Cardiac muscle cell (in vitro differentiated cells and primary cell): Measurements from ENCODE around the gene POU2AF1. TPM values are rescaled to one million over a fixed set of nuclear protein-coding genes. Genes with fewer than 3 reads are reported as not detected.

Experiments
- DNase-seq, 2 donors: peaks; one replicate each; pipeline versions ENCODE4 v3.0.0 to v3.0.0-alpha.2; 2010 to 2017; ENCODE audit warnings: low read depth in 1 of 2, low spot score in 1 of 2
- H3K27ac ChIP-seq: fragments of 200-600 bp; sonication (generic); 2 replicates; pipeline ENCODE4 v1.5.1; 2016
- H3K27me3 ChIP-seq: fragments of 200-600 bp; sonication (generic); 2 replicates; pipeline ENCODE4 v1.6.0; 2016; ENCODE audit warnings: control low read depth
- H3K36me3 ChIP-seq: fragments of 200-600 bp; sonication (generic); 2 replicates; pipeline ENCODE4 v1.5.1; 2016; ENCODE audit warnings: control low read depth
- H3K4me1 ChIP-seq: fragments of 200-600 bp; sonication (generic); 2 replicates; pipeline ENCODE4 v1.8.1; 2017; ENCODE audit warnings: low read depth, mild to moderate bottlenecking, mixed run types
- H3K4me3 ChIP-seq: fragments of 200-600 bp; sonication (generic); 2 replicates; pipeline ENCODE4 v1.5.1; 2016; ENCODE audit warnings: mild to moderate bottlenecking
- H3K9me3 ChIP-seq: fragments of 200-600 bp; sonication (generic); 2 replicates; pipeline ENCODE4 v1.5.1; 2017; ENCODE audit warnings: low read depth, mild to moderate bottlenecking, control low read depth
- polyA plus RNA-seq: library from polyadenylated mRNA; unstranded; fragments of >200 nt; fragmentation: Nextera tagmentation; extraction: Ambion mirVana; gene quantifications from 2 replicates; pipeline ENCODE4 v1.2.1, GENCODE V29; 2016
- total RNA-seq: library from RNA; depleted of rRNA; stranded (reverse); fragments of >200 nt; gene quantifications from 2 replicates; pipeline ENCODE4 v1.2.3, GENCODE V29; 2016
- TF ChIP-seq, protein P1 (sequence below): IDR thresholded peaks from 2 replicates; pipeline ENCODE4 v1.5.1; 2012; ENCODE audit warnings: low read depth, mild to moderate bottlenecking, low read length

Gene POU2AF1
- total and polyA plus RNA-seq, 2 experiments from 2014 or later, result not detected

DNA sequence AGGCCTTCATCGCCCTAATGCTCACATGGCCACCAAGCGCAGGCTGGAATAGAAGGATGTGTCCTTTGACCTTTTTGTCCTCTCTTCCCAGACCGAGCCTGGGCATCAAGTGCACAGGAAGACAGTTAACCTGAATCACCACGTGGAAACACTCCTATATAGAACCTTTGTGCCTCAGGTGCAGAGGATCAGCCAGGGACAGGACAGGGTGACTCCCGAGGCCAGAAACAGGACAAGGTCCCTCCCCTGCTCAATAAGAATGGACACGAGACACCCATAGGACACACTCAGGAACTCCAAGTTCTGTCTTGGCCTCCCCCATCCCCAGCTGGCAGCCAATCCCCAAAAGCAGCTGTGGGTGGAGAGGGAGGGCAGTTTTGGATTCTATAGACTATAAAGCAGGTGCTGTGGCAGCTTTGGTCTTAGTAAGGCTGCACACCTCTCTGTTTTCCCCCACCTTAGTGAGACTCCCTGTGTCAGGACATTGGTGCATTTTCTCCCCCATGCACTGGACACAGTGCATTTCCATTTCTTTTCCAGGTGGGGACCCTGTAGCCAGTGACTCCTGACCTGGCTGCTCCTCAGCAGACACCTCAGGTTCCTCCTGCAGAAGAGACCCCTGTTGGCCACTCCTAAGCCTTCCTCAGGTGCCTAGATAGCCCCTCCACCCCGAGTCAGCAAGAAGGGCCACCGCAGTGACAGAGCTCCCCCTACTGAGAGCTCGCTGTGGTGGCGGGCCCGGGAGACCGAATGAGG lies 43.6 kb upstream of the POU2AF1 start:
- H3K27me3 ChIP-seq, result no peaks in the 10 kb centered on the region
- H3K27ac ChIP-seq, result no peak overlapping the region
- H3K4me1 ChIP-seq, result peaks cover 6% of the 10 kb centered on the region
- no peaks in the 10 kb centered on the region for H3K9me3 ChIP-seq
- H3K36me3 ChIP-seq, result no peaks in the 10 kb centered on the region
- TF ChIP-seq, protein P1, sequence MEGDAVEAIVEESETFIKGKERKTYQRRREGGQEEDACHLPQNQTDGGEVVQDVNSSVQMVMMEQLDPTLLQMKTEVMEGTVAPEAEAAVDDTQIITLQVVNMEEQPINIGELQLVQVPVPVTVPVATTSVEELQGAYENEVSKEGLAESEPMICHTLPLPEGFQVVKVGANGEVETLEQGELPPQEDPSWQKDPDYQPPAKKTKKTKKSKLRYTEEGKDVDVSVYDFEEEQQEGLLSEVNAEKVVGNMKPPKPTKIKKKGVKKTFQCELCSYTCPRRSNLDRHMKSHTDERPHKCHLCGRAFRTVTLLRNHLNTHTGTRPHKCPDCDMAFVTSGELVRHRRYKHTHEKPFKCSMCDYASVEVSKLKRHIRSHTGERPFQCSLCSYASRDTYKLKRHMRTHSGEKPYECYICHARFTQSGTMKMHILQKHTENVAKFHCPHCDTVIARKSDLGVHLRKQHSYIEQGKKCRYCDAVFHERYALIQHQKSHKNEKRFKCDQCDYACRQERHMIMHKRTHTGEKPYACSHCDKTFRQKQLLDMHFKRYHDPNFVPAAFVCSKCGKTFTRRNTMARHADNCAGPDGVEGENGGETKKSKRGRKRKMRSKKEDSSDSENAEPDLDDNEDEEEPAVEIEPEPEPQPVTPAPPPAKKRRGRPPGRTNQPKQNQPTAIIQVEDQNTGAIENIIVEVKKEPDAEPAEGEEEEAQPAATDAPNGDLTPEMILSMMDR, result peak; percentile 89
- DNase-seq, result peak; percentile 54 to 75
- no peak overlapping the region for H3K4me3 ChIP-seq

DNA sequence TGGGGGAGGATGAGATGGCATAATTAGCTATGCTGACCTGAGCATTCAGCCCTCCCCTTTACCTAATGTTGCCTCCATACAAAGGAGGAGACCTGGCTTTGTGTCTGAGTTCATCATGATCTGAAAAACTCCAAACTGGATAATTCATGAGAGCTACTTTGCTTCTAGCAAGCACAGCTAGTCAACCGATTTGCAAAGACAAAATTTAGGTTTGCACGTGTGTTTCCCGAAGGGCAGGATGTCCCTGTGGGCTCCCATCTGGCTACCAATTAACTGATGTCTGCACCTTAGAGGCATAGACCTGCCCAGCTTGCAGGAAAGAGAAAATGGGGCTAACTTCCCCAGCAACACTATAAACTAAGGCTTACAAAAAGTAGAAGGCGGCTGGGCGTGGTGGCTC lies 42.2 kb upstream of the POU2AF1 start:
- no peaks in the 10 kb centered on the region for H3K9me3 ChIP-seq
- DNase-seq, result no peak
- TF ChIP-seq, protein P1, result no peak
- H3K27me3 ChIP-seq, result no peaks in the 10 kb centered on the region
- H3K4me1 ChIP-seq, result peaks cover 10% of the 10 kb centered on the region
- no peaks in the 10 kb centered on the region for H3K36me3 ChIP-seq
- H3K27ac ChIP-seq, result no peak overlapping the region
- no peak overlapping the region for H3K4me3 ChIP-seq

DNA sequence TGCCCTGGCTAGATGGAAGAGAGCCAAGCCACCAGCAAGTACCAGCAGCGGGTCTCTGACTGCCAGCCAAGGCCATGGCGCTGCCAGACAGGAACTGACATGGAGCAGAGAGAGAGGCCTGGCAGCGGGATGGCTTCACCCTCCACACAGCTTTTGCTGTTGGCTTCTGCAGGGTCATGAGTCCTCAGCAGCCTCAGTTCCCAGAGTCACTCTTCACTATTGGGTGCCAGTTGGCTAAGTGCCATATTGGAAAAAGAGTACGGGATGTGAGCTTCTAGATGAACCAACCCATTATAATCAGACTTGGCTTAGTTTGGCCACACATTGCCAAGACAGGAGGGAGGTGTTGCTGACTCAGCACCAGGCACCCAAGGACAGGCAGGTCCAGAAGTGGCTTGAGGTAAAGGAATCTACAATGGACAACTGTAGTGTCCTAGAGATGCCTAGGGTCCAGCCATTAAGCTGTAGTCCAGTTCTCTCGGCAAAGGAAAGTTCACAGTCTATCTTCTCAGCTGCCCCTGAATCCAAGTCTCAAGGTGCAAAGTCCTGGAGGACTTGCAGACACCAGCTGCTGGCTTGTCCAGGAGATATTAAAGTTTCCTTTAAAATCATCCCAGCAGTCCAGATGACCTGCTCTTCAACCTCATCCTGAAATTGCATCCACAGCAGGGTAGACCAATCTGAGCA lies 40.7 kb upstream of the POU2AF1 start:
- H3K9me3 ChIP-seq, result no peaks in the 10 kb centered on the region
- no peak overlapping the region for H3K4me3 ChIP-seq
- TF ChIP-seq, protein P1, result no peak
- no peak overlapping the region for H3K27ac ChIP-seq
- no peak for DNase-seq
- no peaks in the 10 kb centered on the region for H3K27me3 ChIP-seq
- peaks cover 10% of the 10 kb centered on the region for H3K4me1 ChIP-seq
- H3K36me3 ChIP-seq, result no peaks in the 10 kb centered on the region

DNA sequence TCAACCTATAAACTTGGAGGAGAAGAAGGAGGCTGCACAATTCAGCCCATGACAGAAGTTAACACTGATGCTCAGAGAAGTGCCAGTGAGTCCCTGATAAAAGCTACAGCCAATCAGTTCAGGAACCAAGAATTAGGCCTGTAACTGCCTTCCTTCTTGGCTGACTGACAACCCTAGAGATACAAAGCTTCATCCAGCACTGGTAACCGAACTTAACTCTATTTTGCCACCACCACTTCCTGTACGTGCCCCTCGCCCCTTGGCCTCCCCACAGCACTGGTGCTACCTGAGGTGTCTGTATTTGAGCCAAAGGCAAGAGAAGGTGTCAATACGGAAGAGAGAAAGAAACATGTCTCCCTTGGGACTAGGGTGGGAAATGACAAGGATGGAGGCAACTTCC lies 40.1 kb upstream of the POU2AF1 start:
- H3K27ac ChIP-seq, result no peak overlapping the region
- peaks cover 10% of the 10 kb centered on the region for H3K4me1 ChIP-seq
- H3K9me3 ChIP-seq, result no peaks in the 10 kb centered on the region
- H3K27me3 ChIP-seq, result no peaks in the 10 kb centered on the region
- no peaks in the 10 kb centered on the region for H3K36me3 ChIP-seq
- no peak overlapping the region for H3K4me3 ChIP-seq
- no peak for DNase-seq
- TF ChIP-seq, protein P1, result no peak

DNA sequence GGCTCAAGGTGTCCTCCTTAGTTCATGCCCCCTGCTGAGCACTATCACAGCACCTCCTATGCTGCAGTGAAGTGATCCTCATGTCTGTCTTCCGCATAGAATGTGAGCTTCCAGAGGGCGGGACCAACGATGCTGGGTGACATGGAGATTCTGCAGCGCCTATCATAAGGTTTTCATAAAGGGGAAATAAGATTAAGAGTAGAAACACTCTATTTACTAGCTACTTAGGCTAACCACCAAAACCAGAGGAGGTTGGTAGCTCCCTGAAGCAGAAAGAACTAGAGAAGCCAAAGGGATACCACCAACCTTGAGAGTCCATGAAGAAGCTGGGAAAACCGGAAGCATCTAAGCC lies 39.3 kb upstream of the POU2AF1 start:
- H3K4me3 ChIP-seq, result no peak overlapping the region
- no peaks in the 10 kb centered on the region for H3K27me3 ChIP-seq
- peaks cover 10% of the 10 kb centered on the region for H3K4me1 ChIP-seq
- DNase-seq, result no peak
- H3K27ac ChIP-seq, result no peak overlapping the region
- TF ChIP-seq, protein P1, result no peak
- H3K9me3 ChIP-seq, result no peaks in the 10 kb centered on the region
- H3K36me3 ChIP-seq, result no peaks in the 10 kb centered on the region
